ENCODE results near the gene RUNX1.
A peak's percentile ranks its signal among the peaks of the same experiment; 100 is the strongest.

RUNX1 gene

DNA sequence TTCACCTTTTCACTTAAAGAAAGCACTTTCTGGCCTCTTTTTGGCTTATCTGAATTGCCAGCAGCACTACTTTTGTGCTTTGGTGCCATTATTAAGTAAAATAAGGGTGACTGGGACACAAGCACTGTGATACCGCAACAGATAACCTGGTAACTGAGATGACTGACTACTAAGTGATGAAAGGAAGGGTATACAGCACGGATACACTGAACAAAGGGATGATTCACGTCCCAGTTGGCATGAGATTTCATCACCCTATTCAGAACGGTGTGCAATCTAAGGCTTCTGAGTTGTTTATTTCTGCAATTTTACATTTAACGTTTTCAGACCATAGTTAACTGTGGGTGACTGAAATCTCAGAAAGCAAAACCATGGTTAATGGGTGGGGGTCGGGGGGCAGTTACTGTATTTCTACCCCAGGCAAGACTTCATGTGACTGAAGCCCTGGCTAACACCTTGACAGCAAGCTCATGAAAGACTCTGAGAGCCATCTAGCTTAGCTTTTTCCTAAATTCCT, 277.5 kb downstream of the RUNX1 start:
- no peak for DNase-seq

GRCh38 chr21:34770576-34770975, 278.5 kb downstream of the RUNX1 start:
- no peak for DNase-seq

DNA sequence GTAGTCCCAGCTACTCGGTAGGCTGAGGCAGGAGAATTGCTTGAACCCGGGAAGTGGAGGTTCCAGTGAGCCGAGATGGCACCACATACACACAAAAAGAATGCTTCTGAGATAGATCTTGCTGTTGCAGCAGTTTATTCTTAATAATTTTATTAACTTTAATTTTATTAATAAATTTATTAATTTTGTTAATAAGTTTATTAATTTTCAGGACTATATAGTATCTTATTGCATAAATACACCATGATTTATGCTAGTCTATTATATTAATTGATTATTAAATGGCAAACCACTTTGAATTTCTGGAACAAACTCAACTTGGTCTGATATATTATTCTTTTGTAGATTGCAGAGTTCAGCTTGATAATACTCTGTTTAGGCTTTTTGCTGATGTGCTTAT, 280.8 kb downstream of the RUNX1 start:
- DNase-seq, result no peak

- no peak for DNase-seq
These were observed 282.2 kb downstream of the RUNX1 start for GRCh38 chr21:34766862-34767261.

GRCh38 chr21:34765619-34766018, 283.5 kb downstream of the RUNX1 start:
- no peak for DNase-seq

DNA sequence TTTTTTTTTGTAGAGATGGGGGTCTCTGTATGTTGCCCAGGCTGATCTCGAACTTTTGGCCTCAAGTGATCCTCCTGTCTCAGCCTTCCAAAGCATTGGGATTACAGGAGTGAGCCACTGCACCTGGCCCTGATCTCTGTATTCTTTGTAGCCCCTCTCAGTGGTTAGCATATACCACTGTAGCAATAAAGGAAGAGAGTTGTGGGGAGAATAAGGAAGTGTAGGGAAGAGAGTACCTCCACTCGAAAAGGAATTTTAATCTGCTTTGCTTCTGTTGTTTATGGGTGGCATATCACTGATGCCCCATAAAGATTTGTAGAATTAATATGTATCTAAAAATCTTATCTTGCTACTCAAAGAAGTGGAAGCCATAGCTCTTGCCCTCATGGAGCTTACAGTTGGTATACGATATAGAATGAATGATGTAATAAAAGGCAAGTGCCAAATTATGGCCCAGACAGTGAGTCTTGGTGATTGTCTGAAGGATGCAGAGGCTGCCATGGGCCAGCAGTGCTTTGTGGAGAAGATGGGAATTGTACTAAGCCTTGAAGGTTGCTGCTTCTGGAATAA, 284.3 kb downstream of the RUNX1 start:
- DNase-seq, result no peak

GRCh38 chr21:34762786-34763185, 286.3 kb downstream of the RUNX1 start:
- no peak for DNase-seq

DNA sequence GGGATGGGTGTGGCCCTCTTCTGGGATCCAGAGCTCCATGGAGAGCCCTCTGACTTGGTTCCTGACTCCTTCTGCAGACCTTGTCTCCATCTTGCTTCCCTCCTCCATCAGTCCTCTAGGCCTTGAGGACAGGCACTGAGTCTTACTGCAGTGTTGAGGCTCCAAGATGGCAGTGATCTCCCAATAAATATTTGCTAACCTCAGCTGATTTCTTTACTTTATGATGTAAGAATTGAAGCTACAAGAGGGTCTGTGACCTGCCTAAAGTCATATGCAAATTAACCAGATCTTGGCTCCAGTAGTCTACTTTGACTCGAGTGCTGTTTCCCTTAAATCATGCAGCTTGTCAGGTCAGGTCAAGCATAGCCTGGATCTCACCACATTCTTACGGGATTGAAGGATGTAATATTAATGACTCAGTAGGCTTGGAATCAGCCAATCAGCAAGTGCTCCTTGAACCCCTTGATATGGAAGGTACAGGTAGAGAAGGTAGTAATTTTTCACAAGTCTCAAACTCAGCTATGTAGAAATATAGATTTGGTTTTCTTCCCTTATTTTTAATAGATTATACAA, 287.3 kb downstream of the RUNX1 start:
- no peak for DNase-seq

DNA sequence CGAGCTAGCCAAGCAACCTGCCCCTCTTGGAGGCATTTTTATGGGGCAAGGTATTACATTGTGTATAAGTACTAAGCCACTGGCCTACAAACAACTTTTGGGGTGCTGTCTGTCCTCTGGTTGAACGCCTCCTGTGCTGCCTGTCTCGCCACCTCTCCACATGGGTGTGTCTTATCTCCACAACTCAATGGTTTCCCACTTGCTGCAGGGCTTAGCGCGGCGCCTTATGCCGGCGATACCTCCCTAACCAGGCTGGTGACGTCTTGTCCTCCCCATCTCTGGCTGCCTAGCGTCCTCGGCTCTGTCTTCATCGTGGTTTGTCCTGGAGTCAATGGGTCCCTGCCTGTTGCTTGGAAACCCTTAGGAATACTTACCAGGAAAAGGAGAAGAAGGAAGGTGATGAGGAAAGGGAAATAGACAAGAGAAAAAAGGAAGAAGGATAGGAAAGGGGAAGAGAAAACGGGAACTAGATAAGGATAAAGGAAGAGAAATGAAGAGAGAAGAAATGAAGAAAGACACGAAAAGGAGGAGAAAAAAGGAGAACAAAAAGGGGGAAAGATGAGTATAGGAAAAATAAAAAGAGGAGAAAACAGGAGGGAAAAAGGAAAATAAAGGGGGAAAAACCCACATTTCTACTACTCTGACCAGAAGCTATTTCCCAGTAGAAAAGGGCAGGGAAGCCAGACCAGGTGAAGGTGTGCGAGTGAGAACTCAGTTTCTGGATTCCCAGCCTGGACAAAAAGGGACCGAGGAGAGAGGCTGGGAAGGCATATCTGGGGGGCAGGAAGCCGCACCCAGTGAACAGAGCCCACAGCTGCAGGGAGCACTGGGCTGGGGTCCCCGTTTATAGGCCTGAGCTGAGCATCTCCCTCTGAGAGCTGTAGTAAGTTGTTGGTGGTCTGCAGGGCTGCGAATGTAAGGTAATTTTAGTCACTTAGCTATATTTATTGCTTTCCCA, 294.1 kb downstream of the RUNX1 start:
- no peak for DNase-seq

DNA sequence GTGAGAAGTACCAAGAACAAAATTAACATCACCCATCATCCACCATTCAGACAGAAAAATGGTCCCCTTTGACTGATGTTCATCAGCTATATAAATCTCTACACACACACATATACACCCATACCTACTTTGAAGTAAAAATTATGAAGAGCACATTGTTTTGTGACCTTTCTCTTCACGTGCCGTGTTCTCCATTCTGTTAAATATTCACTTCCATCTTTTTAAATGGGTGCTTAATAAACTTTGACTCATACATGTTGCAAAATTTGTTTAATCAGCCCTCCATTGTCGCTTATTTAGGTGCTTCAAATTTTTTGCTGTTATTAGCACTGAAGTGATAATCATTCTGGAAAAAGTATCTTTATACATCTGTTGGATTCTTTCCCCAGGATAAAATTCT, 300.2 kb downstream of the RUNX1 start:
- no peak for DNase-seq

DNA sequence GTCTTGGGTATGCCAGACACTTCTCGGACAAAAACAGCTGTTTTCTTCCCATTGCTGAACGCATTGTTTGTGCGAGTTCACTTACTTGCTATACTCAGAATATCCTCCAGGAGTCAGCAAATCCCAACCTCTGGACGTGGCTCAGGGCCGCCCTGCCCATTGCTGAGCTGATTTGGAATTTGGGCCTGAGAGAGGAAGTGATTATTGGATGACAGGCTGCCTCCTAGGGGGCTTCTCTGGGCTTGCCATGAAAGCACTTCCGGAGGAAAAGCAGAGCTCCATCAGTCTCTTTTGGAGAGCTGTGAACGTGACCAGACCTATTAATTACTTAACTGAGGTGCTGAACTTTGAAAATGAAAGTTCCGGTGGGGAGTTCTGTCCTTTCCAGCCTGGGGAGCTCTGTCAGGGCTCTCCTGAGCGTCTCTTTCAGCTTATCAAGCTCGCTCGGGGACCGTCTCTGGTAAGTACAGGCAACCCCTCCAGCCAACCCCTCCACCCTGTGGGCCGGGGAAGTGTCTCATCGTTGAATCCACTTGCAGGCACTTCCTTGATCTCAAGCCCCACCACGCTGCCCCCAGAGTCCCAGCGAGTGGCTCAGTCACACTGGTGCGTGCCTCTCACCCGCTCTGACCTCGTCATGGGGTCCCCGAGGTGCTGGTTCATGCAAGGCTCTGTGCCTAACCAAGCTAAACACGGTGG, 303.4 kb downstream of the RUNX1 start:
- peak; percentile 92 for DNase-seq

DNA sequence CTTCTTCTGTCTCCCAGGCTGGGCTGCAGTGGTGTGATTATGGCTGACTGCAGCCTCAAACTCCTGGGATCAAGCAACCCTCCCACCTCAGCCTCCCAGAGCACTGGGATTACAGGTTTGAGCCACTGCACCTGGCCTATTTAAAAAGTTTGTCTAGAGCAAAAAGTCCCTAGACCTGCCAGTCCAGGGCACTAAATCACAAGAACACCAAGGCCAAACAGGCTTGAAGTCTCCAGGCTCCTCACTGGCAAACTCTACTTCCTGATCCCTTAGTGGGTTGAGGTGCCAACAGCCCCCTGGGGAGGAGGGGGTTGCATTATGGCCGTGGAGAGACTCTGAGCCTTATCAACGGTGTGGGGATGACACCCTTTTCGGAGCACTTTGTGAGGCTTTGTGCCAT, 304.3 kb downstream of the RUNX1 start:
- DNase-seq, result no peak

- DNase-seq, result no peak
These were observed 305.3 kb downstream of the RUNX1 start for GRCh38 chr21:34743831-34744230.

GRCh38 chr21:34743285-34743684, 305.8 kb downstream of the RUNX1 start:
- no peak for DNase-seq

- DNase-seq, result no peak
These were observed 308.9 kb downstream of the RUNX1 start for GRCh38 chr21:34740198-34740597.
